Measurements from ENCODE around the gene C17orf100.
"Not testable (repeated sequence)": the region's sequence is repeated elsewhere in the genome, so short reads cannot be mapped to it uniquely, and the experiment has no call there.

C17orf100 gene

GRCh38 chr17:6661464-6661848, 9.9 kb downstream of the C17orf100 start:
- Histone ChIP-seq H3K9ac (ENCODE audit: low read depth, low read length) (no peak overlapping the region), H3K4me3 (ENCODE audit: low read length) (no peak overlapping the region), H3K4me2 (ENCODE audit: low read length) (no peak overlapping the region), H3K27me3 (ENCODE audit: control insufficient read depth, insufficient read depth, low read length) (peaks cover 49% of the 10 kb centered on the region), H3K9me3 (replicated peaks; ENCODE audit: low read length) (no peaks in the 10 kb centered on the region), H3K4me1 (ENCODE audit: control insufficient read depth, insufficient read depth, low read length) (no peaks in the 10 kb centered on the region), H3K36me3 (ENCODE audit: insufficient read depth, low read length) (no peaks in the 10 kb centered on the region)

GRCh38 chr17:6663200-6663599, 11.6 kb downstream of the C17orf100 start:
- H3K9me3 ChIP-seq (replicated peaks; ENCODE audit: low read length); H3K36me3 ChIP-seq (ENCODE audit: insufficient read depth, low read length); H3K4me2 ChIP-seq (ENCODE audit: low read length); H3K9ac ChIP-seq (ENCODE audit: low read depth, low read length); H3K4me3 ChIP-seq (ENCODE audit: low read length); H3K4me1 ChIP-seq (ENCODE audit: control insufficient read depth, insufficient read depth, low read length): not testable (repeated sequence)
- peaks cover 50% of the 10 kb centered on the region for H3K27me3 ChIP-seq (ENCODE audit: control insufficient read depth, insufficient read depth, low read length)

- H3K4me3 ChIP-seq (ENCODE audit: low read length) = no peak overlapping the region
- H3K27me3 ChIP-seq (ENCODE audit: control insufficient read depth, insufficient read depth, low read length) = peaks cover 49% of the 10 kb centered on the region
- H3K9me3 ChIP-seq (replicated peaks; ENCODE audit: low read length) = no peaks in the 10 kb centered on the region
- H3K4me1 ChIP-seq (ENCODE audit: control insufficient read depth, insufficient read depth, low read length) = no peaks in the 10 kb centered on the region
- H3K9ac ChIP-seq (ENCODE audit: low read depth, low read length) = no peak overlapping the region
- H3K36me3 ChIP-seq (ENCODE audit: insufficient read depth, low read length) = no peaks in the 10 kb centered on the region
- H3K4me2 ChIP-seq (ENCODE audit: low read length) = no peak overlapping the region
Measured at GRCh38 chr17:6666077-6666521, 14.5 kb downstream of the C17orf100 start.

- Histone ChIP-seq H3K27me3 (ENCODE audit: control insufficient read depth, insufficient read depth, low read length) (peaks cover 44% of the 10 kb centered on the region), H3K36me3 (ENCODE audit: insufficient read depth, low read length) (no peaks in the 10 kb centered on the region), H3K4me1 (ENCODE audit: control insufficient read depth, insufficient read depth, low read length) (no peaks in the 10 kb centered on the region), H3K9me3 (replicated peaks; ENCODE audit: low read length) (no peaks in the 10 kb centered on the region), H3K4me3 (ENCODE audit: low read length) (no peak overlapping the region), H3K4me2 (ENCODE audit: low read length) (no peak overlapping the region), H3K9ac (ENCODE audit: low read depth, low read length) (no peak overlapping the region)
Measured at GRCh38 chr17:6666557-6666956, 15.0 kb downstream of the C17orf100 start.

- Histone ChIP-seq H3K36me3 (ENCODE audit: insufficient read depth, low read length) (no peaks in the 10 kb centered on the region), H3K4me3 (ENCODE audit: low read length) (no peak overlapping the region), H3K27me3 (ENCODE audit: control insufficient read depth, insufficient read depth, low read length) (peaks cover 38% of the 10 kb centered on the region), H3K4me2 (ENCODE audit: low read length) (no peak overlapping the region), H3K4me1 (ENCODE audit: control insufficient read depth, insufficient read depth, low read length) (no peaks in the 10 kb centered on the region), H3K9me3 (replicated peaks; ENCODE audit: low read length) (no peaks in the 10 kb centered on the region), H3K9ac (ENCODE audit: low read depth, low read length) (no peak overlapping the region)
Measured at GRCh38 chr17:6667516-6667915, 16.0 kb downstream of the C17orf100 start.

GRCh38 chr17:6668219-6668618, 16.7 kb downstream of the C17orf100 start:
- H3K4me2 ChIP-seq (ENCODE audit: low read length) = no peak overlapping the region
- H3K36me3 ChIP-seq (ENCODE audit: insufficient read depth, low read length) = no peaks in the 10 kb centered on the region
- no peaks in the 10 kb centered on the region for H3K9me3 ChIP-seq (replicated peaks; ENCODE audit: low read length)
- H3K4me1 ChIP-seq (ENCODE audit: control insufficient read depth, insufficient read depth, low read length) = no peaks in the 10 kb centered on the region
- no peak overlapping the region for H3K9ac ChIP-seq (ENCODE audit: low read depth, low read length)
- H3K4me3 ChIP-seq (ENCODE audit: low read length) = no peak overlapping the region
- H3K27me3 ChIP-seq (ENCODE audit: control insufficient read depth, insufficient read depth, low read length) = peaks cover 33% of the 10 kb centered on the region

- Histone ChIP-seq H3K4me1 (ENCODE audit: control insufficient read depth, insufficient read depth, low read length) (no peaks in the 10 kb centered on the region), H3K36me3 (ENCODE audit: insufficient read depth, low read length) (no peaks in the 10 kb centered on the region), H3K4me2 (ENCODE audit: low read length) (no peak overlapping the region), H3K27me3 (ENCODE audit: control insufficient read depth, insufficient read depth, low read length) (peaks cover 35% of the 10 kb centered on the region), H3K9ac (ENCODE audit: low read depth, low read length) (no peak overlapping the region), H3K9me3 (replicated peaks; ENCODE audit: low read length) (no peaks in the 10 kb centered on the region), H3K4me3 (ENCODE audit: low read length) (no peak overlapping the region)
Measured at GRCh38 chr17:6668727-6669425, 17.3 kb downstream of the C17orf100 start.

- no peak overlapping the region for H3K4me3 ChIP-seq (ENCODE audit: low read length)
- no peaks in the 10 kb centered on the region for H3K9me3 ChIP-seq (replicated peaks; ENCODE audit: low read length)
- peaks cover 35% of the 10 kb centered on the region for H3K27me3 ChIP-seq (ENCODE audit: control insufficient read depth, insufficient read depth, low read length)
- H3K4me2 ChIP-seq (ENCODE audit: low read length) = no peak overlapping the region
- H3K36me3 ChIP-seq (ENCODE audit: insufficient read depth, low read length) = no peaks in the 10 kb centered on the region
- H3K4me1 ChIP-seq (ENCODE audit: control insufficient read depth, insufficient read depth, low read length) = no peaks in the 10 kb centered on the region
- H3K9ac ChIP-seq (ENCODE audit: low read depth, low read length) = no peak overlapping the region
Measured at GRCh38 chr17:6669479-6670212, 18.1 kb downstream of the C17orf100 start.

GRCh38 chr17:6670571-6670970, 19.0 kb downstream of the C17orf100 start:
- Histone ChIP-seq H3K36me3 (ENCODE audit: insufficient read depth, low read length) (no peaks in the 10 kb centered on the region), H3K9ac (ENCODE audit: low read depth, low read length) (no peak overlapping the region), H3K27me3 (ENCODE audit: control insufficient read depth, insufficient read depth, low read length) (peaks cover 35% of the 10 kb centered on the region), H3K4me1 (ENCODE audit: control insufficient read depth, insufficient read depth, low read length) (no peaks in the 10 kb centered on the region), H3K4me3 (ENCODE audit: low read length) (no peak overlapping the region), H3K9me3 (replicated peaks; ENCODE audit: low read length) (no peaks in the 10 kb centered on the region), H3K4me2 (ENCODE audit: low read length) (no peak overlapping the region)

- Histone ChIP-seq H3K4me1 (ENCODE audit: control insufficient read depth, insufficient read depth, low read length) (no peaks in the 10 kb centered on the region), H3K27me3 (ENCODE audit: control insufficient read depth, insufficient read depth, low read length) (peaks cover 35% of the 10 kb centered on the region), H3K4me3 (ENCODE audit: low read length) (no peak overlapping the region), H3K4me2 (ENCODE audit: low read length) (no peak overlapping the region), H3K36me3 (ENCODE audit: insufficient read depth, low read length) (no peaks in the 10 kb centered on the region), H3K9ac (ENCODE audit: low read depth, low read length) (no peak overlapping the region), H3K9me3 (replicated peaks; ENCODE audit: low read length) (no peaks in the 10 kb centered on the region)
Measured at GRCh38 chr17:6670999-6671398, 19.4 kb downstream of the C17orf100 start.

GRCh38 chr17:6671431-6671830, 19.9 kb downstream of the C17orf100 start:
- Histone ChIP-seq H3K27me3 (ENCODE audit: control insufficient read depth, insufficient read depth, low read length) (peaks cover 38% of the 10 kb centered on the region), H3K9me3 (replicated peaks; ENCODE audit: low read length) (no peaks in the 10 kb centered on the region), H3K9ac (ENCODE audit: low read depth, low read length) (no peak overlapping the region)

GRCh38 chr17:6674586-6674985, 23.0 kb downstream of the C17orf100 start:
- Histone ChIP-seq H3K9me3 (replicated peaks; ENCODE audit: low read length) (no peaks in the 10 kb centered on the region), H3K27me3 (ENCODE audit: control insufficient read depth, insufficient read depth, low read length) (peaks cover 41% of the 10 kb centered on the region), H3K4me2 (ENCODE audit: low read length) (no peak overlapping the region), H3K4me3 (ENCODE audit: low read length) (no peak overlapping the region), H3K36me3 (ENCODE audit: insufficient read depth, low read length) (no peaks in the 10 kb centered on the region), H3K4me1 (ENCODE audit: control insufficient read depth, insufficient read depth, low read length) (no peaks in the 10 kb centered on the region), H3K9ac (ENCODE audit: low read depth, low read length) (no peak overlapping the region)

More at GRCh38 chr17:6671431-6671830, 19.9 kb downstream of the C17orf100 start:
- Histone ChIP-seq H3K4me3 (ENCODE audit: low read length) (no peak overlapping the region), H3K4me1 (ENCODE audit: control insufficient read depth, insufficient read depth, low read length) (no peaks in the 10 kb centered on the region), H3K36me3 (ENCODE audit: insufficient read depth, low read length) (no peaks in the 10 kb centered on the region), H3K4me2 (ENCODE audit: low read length) (no peak overlapping the region)

Measured in skeletal muscle satellite cell (primary cell).